Left ventricle myocardium inferior (tissue), 1 donor: ENCODE measurements around the gene SLC35E3. TPM values are rescaled to one million over a fixed set of nuclear protein-coding genes. Genes with fewer than 3 reads are reported as not detected.

Experiments
- DNase-seq: peaks from one replicate; pipeline ENCODE4 v3.0.0-alpha.2; 2020
- H3K27ac ChIP-seq: fragments of 200-600 bp; replicated peaks from 2 replicates; pipeline ENCODE4 v1.8.0; 2021
- H3K27me3 ChIP-seq: fragments of 200-600 bp; 2 replicates; pipeline ENCODE4 v1.8.0; 2021; ENCODE audit warnings: low read depth
- H3K36me3 ChIP-seq: fragments of 200-600 bp; 2 replicates; pipeline ENCODE4 v1.8.0; 2021
- H3K4me1 ChIP-seq: fragments of 200-600 bp; 2 replicates; pipeline ENCODE4 v1.8.0; 2021
- H3K4me3 ChIP-seq: fragments of 200-600 bp; 2 replicates; pipeline ENCODE4 v1.8.0; 2021; ENCODE audit warnings: mild to moderate bottlenecking, moderate library complexity
- H3K9me3 ChIP-seq: fragments of 200-600 bp; replicated peaks from 2 replicates; pipeline ENCODE4 v1.8.0; 2021
- CTCF ChIP-seq: fragments of 200-600 bp; IDR thresholded peaks from 2 replicates; pipeline ENCODE4 v1.8.0; 2021; ENCODE audit warnings: antibody characterized with exemption, mild to moderate bottlenecking, borderline replicate concordance
- intact Hi-C: fragments of 100-400 bp; cut with micrococcal nuclease; formaldehyde crosslinking; loops from one replicate; pipeline ENCODE4 v1.11.0; 2022
- total RNA-seq: library from RNA; stranded (reverse); fragmentation: NEBNext Ultra II Directional; extraction: Animal tissue kit (Norgen Biotek cat#: 25700); gene quantifications from one replicate; pipeline ENCODE4 v1.2.1, GENCODE V29; 2021
- donor health status: DM: no; HTN: yes; CAD: no; lungs with severe emphysema.

Gene SLC35E3
- total RNA-seq, 1 donor from 2014 or later, result 5.1 TPM

GRCh38 chr12:68761901-68762630 lies 16.1 kb downstream of the SLC35E3 start:
- DNase-seq, result no peak
- Histone ChIP-seq H3K9me3 (no peaks in the 10 kb centered on the region), H3K4me3 (no peak overlapping the region), H3K27me3 (no peaks in the 10 kb centered on the region), H3K4me1 (no peaks in the 10 kb centered on the region), H3K27ac (no peak overlapping the region), H3K36me3 (peaks cover 64% of the 10 kb centered on the region)
- TF ChIP-seq CTCF, result no peak
- intact Hi-C loops, result no loop called here

- DNase-seq, result no peak
- no peak overlapping the region for H3K4me3 ChIP-seq
- TF ChIP-seq CTCF, result no peak
- no peaks in the 10 kb centered on the region for H3K27me3 ChIP-seq
- no peaks in the 10 kb centered on the region for H3K4me1 ChIP-seq
- peaks cover 58% of the 10 kb centered on the region for H3K36me3 ChIP-seq
- H3K9me3 ChIP-seq, result no peaks in the 10 kb centered on the region
- intact Hi-C loops, result no loop called here
- no peak overlapping the region for H3K27ac ChIP-seq
Measured at GRCh38 chr12:68762691-68763090, 16.7 kb downstream of the SLC35E3 start.

GRCh38 chr12:68765696-68766095 lies 19.7 kb downstream of the SLC35E3 start:
- no peak for DNase-seq
- Histone ChIP-seq H3K4me1 (no peaks in the 10 kb centered on the region), H3K9me3 (no peaks in the 10 kb centered on the region), H3K27ac (no peak overlapping the region), H3K36me3 (peaks cover 44% of the 10 kb centered on the region), H3K4me3 (no peak overlapping the region), H3K27me3 (no peaks in the 10 kb centered on the region)
- intact Hi-C loops, result no loop called here
- TF ChIP-seq CTCF, result no peak

DNA sequence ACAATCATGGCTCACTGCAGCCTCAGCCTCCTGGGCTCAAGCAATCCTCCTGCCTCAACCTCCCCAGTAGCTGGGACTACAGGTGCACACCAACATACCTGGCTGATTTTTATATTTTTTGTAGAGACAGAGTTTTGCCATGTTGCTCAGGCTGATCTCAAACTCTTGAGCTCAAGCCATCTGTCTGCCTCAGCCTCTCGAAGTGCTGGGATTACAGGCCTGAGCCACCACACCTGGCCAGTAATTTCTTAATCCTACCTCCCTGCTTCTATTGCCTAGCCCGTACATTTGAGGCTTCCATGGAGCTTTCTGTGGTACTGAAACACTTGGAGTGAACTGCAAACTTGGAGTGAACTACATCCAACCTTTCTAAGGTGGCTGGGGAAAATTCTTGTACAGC lies 20.7 kb downstream of the SLC35E3 start:
- DNase-seq, result no peak
- TF ChIP-seq CTCF, result no peak
- intact Hi-C loops, result no loop called here
- Histone ChIP-seq H3K4me3 (no peak overlapping the region), H3K27me3 (no peaks in the 10 kb centered on the region), H3K36me3 (peaks cover 36% of the 10 kb centered on the region), H3K4me1 (no peaks in the 10 kb centered on the region), H3K27ac (no peak overlapping the region), H3K9me3 (no peaks in the 10 kb centered on the region)

DNA sequence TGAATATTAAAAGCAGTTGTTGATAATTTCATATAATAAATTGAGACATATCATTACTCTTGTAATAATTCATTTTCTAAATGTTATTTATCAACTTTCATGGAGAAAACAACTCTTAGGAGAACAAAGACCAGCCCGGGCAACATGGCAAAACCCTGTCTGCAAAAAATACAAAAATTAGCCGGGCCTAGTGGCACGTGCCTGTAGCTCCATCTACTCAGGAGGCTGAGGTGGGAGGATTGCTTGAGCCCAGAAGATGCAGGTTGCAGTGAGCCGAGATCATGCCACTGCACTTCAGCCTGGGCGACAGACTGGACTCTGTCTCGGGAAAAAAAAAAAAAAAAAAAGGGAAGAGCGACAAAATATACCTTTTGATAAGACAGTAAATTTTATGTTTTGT lies 21.2 kb downstream of the SLC35E3 start:
- intact Hi-C loops, result no loop called here
- no peak for DNase-seq

More for the DNA sequence above, 21.2 kb downstream of the SLC35E3 start:
- no peaks in the 10 kb centered on the region for H3K9me3 ChIP-seq
- TF ChIP-seq CTCF, result no peak
- H3K36me3 ChIP-seq, result peaks cover 31% of the 10 kb centered on the region
- H3K27ac ChIP-seq, result no peak overlapping the region
- no peaks in the 10 kb centered on the region for H3K4me1 ChIP-seq
- no peak overlapping the region for H3K4me3 ChIP-seq
- no peaks in the 10 kb centered on the region for H3K27me3 ChIP-seq
